ENCODE measurements around the gene FOLR1. TPM values are rescaled to one million over a fixed set of nuclear protein-coding genes. Genes with fewer than 3 reads are reported as not detected.

The FOLR1 gene
- total and polyA plus RNA-seq, 9 of the 15 experiments (the other 6 are each of a cell fraction or from before 2014, with no cell fraction given) = 0.22 to 2.3 (median 1.0) TPM

DNA sequence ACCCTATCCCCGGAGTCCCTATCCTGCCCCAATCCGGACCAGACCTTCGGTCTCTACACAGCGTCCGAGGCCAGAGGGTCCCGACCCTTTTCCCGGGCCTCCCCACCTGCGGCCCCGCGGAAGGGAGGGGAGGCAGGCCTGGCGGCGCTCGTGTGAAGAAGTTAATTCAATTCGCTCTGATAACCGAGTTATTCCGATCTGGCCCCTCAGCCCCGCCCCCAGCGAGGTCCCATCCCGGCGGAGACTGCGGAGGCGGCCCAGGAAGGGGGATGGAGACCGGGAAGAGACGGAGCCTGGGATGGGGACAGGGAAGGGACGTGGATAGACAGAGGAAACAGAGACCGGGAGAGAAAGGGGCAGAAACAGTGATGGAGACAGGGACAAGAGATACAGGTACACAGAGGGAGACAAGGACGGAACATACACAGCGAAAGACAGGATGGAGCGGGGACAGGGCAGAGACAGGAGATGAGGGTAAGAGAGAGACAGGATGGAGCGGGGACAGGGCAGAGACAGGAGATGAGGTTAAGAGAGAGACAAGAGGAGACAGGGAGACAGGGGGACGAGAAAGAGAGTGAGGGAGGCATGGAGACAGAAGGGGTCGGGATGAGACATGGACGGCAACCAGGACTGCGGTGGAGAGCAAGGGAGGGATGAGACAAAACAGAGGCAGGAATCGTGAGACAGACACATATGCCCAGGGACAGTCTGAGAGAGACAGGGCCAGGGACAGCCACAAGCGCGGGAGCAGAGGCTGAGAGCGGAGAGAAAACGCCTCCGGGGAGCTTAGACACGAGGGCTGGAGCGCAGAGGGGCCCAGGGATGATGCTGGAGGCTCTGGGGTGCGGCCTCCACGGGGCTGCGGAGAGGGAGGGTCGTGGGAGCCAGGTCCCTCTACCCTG, 52.7 kb downstream of the FOLR1 start:
- H3K9ac ChIP-seq (ENCODE audit: insufficient read depth in 1 of 2, low read depth in 2 of 2, low read length in 2 of 2) = no peak overlapping the region; a peak in 1 of 4 replicates
- WGBS (ENCODE audit: insufficient coverage, low coverage, missing lambda C conversion rate) = 14% methylated on average over 30 of the region's 46 CpGs

More for the DNA sequence above, 52.7 kb downstream of the FOLR1 start:
- no peak for TF ChIP-seq ZFP1 (CRISPR knock-in tag; IDR thresholded peaks at IDR 0.05)
- no peak for TF ChIP-seq SP1 (CRISPR knock-in tag; IDR thresholded peaks at IDR 0.05)
- no peak for TF ChIP-seq ZNF324 (CRISPR knock-in tag; IDR thresholded peaks at IDR 0.05)
- TF ChIP-seq MCM3 (IDR thresholded peaks at IDR 0.05) = peak; percentile 85
- TF ChIP-seq SPI1 (IDR thresholded peaks at IDR 0.05; ENCODE audit: borderline replicate concordance, low read depth, low read length) = no peak
- no peak for TF ChIP-seq TAL1 (IDR thresholded peaks at IDR 0.05)
- no peak for TF ChIP-seq ZNF589 (CRISPR knock-in tag; IDR thresholded peaks at IDR 0.05; ENCODE audit: low read depth)
- 0 out of 4 replicates have a peak, but pooled peaks of 1 of the 2 experiments have one; percentile 71 for TF ChIP-seq MCM7 (IDR thresholded peaks at IDR 0.05)
- TF ChIP-seq OTX1 (CRISPR knock-in tag; IDR thresholded peaks at IDR 0.05) = no peak
- no peaks in the 10 kb centered on the region for H3K79me2 ChIP-seq (ENCODE audit: control insufficient read depth, insufficient read depth, low read length)
- no peak overlapping the region for H3K4me2 ChIP-seq (ENCODE audit: insufficient read depth, low read length)
- ChIA-PET CTCF (ENCODE audit: low intra/inter-chr PET ratio) (no interaction called here), POLR2A (interaction anchor here (2.2 kb wide), 1 partner anchor 9 kb away, joined by 9 read pairs; no protein-coding TSS in a partner anchor)
- H3K4me3 ChIP-seq = no peak overlapping the region
- no peak overlapping the region for H3K27ac ChIP-seq (ENCODE audit: extremely low read depth, low read depth, low read length)
- no peak overlapping the region for H2AFZ ChIP-seq (ENCODE audit: low read depth, low read length)
- peaks cover 0 to 17% of the 10 kb centered on the region in 2 experiments; a peak in 2 of 5 replicates for H3K4me1 ChIP-seq (replicated peaks in 1 of 2; ENCODE audit: control insufficient read depth in 2 of 2, insufficient read depth in 2 of 2, low read length in 2 of 2)
- BruUV-seq (replicated peaks) = no TSS peak
- H3K9me3 ChIP-seq (replicated peaks; ENCODE audit: control insufficient read depth, insufficient read depth, low read depth, low read length) = no peaks in the 10 kb centered on the region
- DNase-seq (ENCODE audit: extremely low read depth in 1 of 4, low spot score in 3 of 4) = no peak
- no peaks in the 10 kb centered on the region for H3K9me1 ChIP-seq (ENCODE audit: control insufficient read depth, insufficient read depth, low read length)
- no peak; the same call in 2 of the 3 replicates for ATAC-seq
- no peaks in the 10 kb centered on the region for H3K36me3 ChIP-seq (ENCODE audit: control insufficient read depth, insufficient read depth, low read length)
- no peaks in the 10 kb centered on the region for H4K20me1 ChIP-seq (replicated peaks; ENCODE audit: control insufficient read depth, insufficient read depth, low read length)
- in situ Hi-C loops (cut with MboI) (no loop called here), intact Hi-C loops (cut with micrococcal nuclease) (no loop called here)
- peaks cover 25 to 36% of the 10 kb centered on the region in 2 experiments for H3K27me3 ChIP-seq (ENCODE audit: control insufficient read depth in 2 of 2, insufficient read depth in 2 of 2, low read length in 2 of 2)
- no peak for FAIRE-seq

Measured in K562 (cell line).